ENCODE measurements around the gene CRYGB. TPM values are rescaled to one million over a fixed set of nuclear protein-coding genes. Genes with fewer than 3 reads are reported as not detected.
A peak's percentile ranks its signal among the peaks of the same experiment; 100 is the strongest.
"Not testable (repeated sequence)": the region's sequence is repeated elsewhere in the genome, so short reads cannot be mapped to it uniquely, and the experiment has no call there.

Gene CRYGB
- total RNA-seq, 1 donor from 2014 or later = not detected

GRCh38 chr2:208142240-208142924 is 3.6 kb downstream of the CRYGB start:
- Mint-ChIP-seq H3K27me3 (no peaks in the 10 kb centered on the region), H3K27ac (peak overlapping the region; percentile 78)

DNA sequence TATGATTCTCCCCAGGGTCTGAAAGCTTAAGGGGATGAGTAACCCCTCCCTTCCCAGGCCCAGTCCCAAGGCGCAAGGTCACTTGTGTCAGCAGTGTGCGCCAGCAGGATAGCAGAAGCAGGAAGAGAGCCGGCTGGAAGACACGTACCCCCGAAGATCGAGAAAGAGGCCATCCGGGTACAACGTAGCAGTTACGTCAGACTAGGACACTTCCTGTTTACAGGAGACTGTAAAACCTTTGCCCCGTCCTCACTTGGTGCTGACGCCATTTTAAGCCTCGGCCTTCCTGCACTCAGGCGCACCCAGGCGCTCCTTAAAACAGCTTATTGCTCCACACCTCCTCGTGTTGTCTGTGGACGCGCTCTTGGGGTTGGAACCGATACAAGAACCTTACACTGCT is 6.5 kb downstream of the CRYGB start:
- Mint-ChIP-seq H3K4me1 (ENCODE audit: low read depth) (peaks cover 26% of the 10 kb centered on the region), H3K27ac (no peak overlapping the region), H3K9me3 (ENCODE audit: low read depth) (peaks cover 8% of the 10 kb centered on the region), H3K36me3 (ENCODE audit: insufficient read depth) (no peaks in the 10 kb centered on the region), H3K27me3 (no peaks in the 10 kb centered on the region), H3K4me3 (ENCODE audit: low read depth) (no peak overlapping the region)
- no peak for TF ChIP-seq CTCF (IDR thresholded peaks at IDR 0.05; ENCODE audit: unreplicated experiment)
- DNase-seq (ENCODE audit: low spot score, unreplicated experiment) = no peak

More at GRCh38 chr2:208142240-208142924, 3.6 kb downstream of the CRYGB start:
- peaks cover 9% of the 10 kb centered on the region for H3K4me1 Mint-ChIP-seq (ENCODE audit: low read depth)
- H3K9me3 Mint-ChIP-seq (ENCODE audit: low read depth) = peaks cover 8% of the 10 kb centered on the region
- TF ChIP-seq CTCF (IDR thresholded peaks at IDR 0.05; ENCODE audit: unreplicated experiment) = no peak
- H3K36me3 Mint-ChIP-seq (ENCODE audit: insufficient read depth) = no peaks in the 10 kb centered on the region
- DNase-seq (ENCODE audit: low spot score, unreplicated experiment) = no peak
- H3K4me3 Mint-ChIP-seq (ENCODE audit: low read depth) = no peak overlapping the region

DNA sequence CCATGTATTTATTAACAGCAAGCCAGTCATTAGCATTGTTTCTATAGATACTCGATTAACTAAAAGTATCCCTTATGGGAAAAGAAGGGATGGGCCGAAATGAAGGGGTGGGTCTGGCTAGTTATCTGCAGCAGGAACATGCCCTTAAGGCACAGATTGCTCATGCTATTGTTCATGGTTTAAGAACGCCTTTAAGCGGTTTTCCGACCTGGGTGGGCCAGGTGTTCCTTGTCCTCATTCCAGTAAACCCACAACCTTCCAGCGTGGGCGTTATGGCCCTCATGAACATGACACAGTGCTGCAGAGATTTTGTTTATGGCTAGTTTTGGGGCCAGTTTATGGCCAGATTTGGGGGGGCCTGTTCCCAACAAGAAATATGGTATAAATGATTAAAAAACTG is 7.6 kb downstream of the CRYGB start:
- DNase-seq (ENCODE audit: low spot score, unreplicated experiment); H3K27me3 Mint-ChIP-seq; H3K4me3 Mint-ChIP-seq (ENCODE audit: low read depth); H3K9me3 Mint-ChIP-seq (ENCODE audit: low read depth); H3K36me3 Mint-ChIP-seq (ENCODE audit: insufficient read depth); H3K27ac Mint-ChIP-seq: not testable (repeated sequence)
- H3K4me1 Mint-ChIP-seq (ENCODE audit: low read depth) = peaks cover 25% of the 10 kb centered on the region

GRCh38 chr2:208136716-208137094 is 9.3 kb downstream of the CRYGB start:
- Mint-ChIP-seq H3K27ac (peak overlapping the region; percentile 13), H3K36me3 (ENCODE audit: insufficient read depth) (no peaks in the 10 kb centered on the region)

DNA sequence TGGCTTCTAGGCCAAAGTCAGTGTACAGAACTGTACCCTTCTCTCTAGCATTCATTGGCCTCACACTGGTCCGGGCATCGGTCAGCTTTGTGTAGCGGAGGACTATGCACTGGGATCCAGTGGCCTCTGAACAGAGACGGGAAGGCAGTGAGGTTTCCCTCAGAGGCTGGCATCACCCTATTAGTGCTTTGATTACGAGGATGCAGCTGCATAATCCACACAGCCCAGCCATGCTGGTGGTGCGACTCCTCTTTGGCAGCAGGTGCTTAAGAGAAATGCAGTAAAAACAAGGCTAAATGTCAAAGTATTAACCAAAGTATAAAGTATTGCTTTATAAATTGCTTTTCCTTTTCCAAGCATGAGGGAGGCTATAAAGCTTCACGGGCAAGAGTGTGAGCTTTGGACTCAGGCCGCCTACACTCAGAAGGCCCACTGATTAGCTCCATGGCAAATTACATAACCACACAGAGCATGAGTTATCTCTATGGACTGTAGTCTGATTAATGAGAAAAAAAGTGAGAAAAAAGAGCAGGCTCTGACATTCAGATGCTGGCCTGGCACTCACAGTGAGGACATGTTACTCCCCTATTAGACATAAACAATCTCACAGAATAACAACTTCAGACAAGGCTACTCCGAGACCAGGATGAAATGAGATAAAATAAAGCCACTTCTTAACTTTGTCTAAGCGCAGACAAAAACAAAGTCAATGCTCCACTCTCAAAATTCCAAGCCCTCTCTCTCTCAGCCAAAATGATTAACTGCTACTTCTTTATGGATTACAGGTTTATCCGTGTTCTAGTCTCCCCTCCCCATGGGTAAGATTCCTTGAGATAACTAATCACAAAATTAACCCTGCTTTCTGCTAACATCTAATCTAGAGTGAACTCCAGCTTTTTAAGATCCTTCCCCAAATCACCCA is 9.9 kb downstream of the CRYGB start:
- Mint-ChIP-seq H3K4me3 (ENCODE audit: low read depth) (no peak overlapping the region), H3K9me3 (ENCODE audit: low read depth) (peaks cover 8% of the 10 kb centered on the region), H3K27me3 (no peaks in the 10 kb centered on the region), H3K27ac (peak overlapping the region; percentile 13), H3K36me3 (ENCODE audit: insufficient read depth) (no peaks in the 10 kb centered on the region), H3K4me1 (ENCODE audit: low read depth) (peaks cover 22% of the 10 kb centered on the region)
- DNase-seq (ENCODE audit: low spot score, unreplicated experiment) = no peak
- TF ChIP-seq CTCF (IDR thresholded peaks at IDR 0.05; ENCODE audit: unreplicated experiment) = no peak

More at GRCh38 chr2:208136716-208137094, 9.3 kb downstream of the CRYGB start:
- H3K4me1 Mint-ChIP-seq (ENCODE audit: low read depth) = peaks cover 22% of the 10 kb centered on the region
- H3K9me3 Mint-ChIP-seq (ENCODE audit: low read depth) = peaks cover 8% of the 10 kb centered on the region
- H3K4me3 Mint-ChIP-seq (ENCODE audit: low read depth) = no peak overlapping the region
- TF ChIP-seq CTCF (IDR thresholded peaks at IDR 0.05; ENCODE audit: unreplicated experiment) = no peak
- H3K27me3 Mint-ChIP-seq = no peaks in the 10 kb centered on the region
- DNase-seq (ENCODE audit: low spot score, unreplicated experiment) = no peak

All from progenitor cell of endocrine pancreas (in vitro differentiated cells).